Glomerular endothelial cell (primary cell): ENCODE results near the gene ID3. TPM values are rescaled to one million over a fixed set of nuclear protein-coding genes. Genes with fewer than 3 reads are reported as not detected.
A peak's percentile ranks its signal among the peaks of the same experiment; 100 is the strongest.

Experiments
- DNase-seq: peaks from one replicate; pipeline ENCODE4 v3.0.0-alpha.2; 2011; ENCODE audit warnings: low read depth, low spot score; ENCODE audit errors: extremely low read depth
- total RNA-seq: library from RNA; depleted of rRNA; stranded (reverse); fragments of >200 nt; gene quantifications from 2 replicates; pipeline ENCODE4 v1.2.3, GENCODE V29; 2015

ID3 gene, protein sequence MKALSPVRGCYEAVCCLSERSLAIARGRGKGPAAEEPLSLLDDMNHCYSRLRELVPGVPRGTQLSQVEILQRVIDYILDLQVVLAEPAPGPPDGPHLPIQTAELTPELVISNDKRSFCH
- total RNA-seq = 196 and 399 TPM in 2 replicates

DNA sequence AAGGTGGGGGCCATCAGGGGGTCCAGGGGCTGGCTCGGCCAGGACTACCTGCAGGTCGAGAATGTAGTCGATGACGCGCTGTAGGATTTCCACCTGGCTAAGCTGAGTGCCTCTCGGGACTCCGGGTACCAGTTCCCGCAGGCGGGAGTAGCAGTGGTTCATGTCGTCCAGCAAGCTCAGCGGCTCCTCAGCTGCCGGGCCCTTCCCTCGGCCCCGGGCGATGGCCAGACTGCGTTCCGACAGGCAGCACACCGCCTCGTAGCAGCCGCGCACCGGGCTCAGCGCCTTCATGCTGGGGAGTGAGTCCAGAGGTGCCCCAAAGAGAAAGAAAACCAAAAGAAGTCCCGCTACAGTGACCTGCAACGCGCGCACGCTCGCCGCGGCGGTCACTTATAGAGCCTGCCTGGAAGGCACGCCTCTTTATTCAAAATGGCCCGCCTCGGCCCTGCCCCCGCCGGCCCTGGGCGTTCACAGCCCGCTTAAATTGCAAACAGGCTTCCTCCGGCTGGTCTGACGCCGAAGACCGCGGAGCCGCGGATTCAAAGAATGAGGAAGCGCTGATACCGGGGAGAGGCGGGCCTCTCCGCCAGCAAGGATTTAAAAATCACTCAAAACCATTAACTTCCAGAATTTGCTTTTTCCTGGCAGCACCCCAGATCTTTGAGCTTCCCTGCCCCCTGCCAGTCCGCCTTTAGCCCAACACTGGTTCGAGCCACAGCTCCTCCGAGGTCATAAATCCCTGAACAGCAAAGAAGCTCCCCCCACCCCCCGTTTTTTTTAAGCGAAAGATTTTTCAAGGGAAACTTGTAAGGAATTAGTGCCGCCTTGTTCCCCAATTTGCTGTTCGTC is at the start of gene ID3:
ID3 (minus strand) TSS at position 366 of the 849 bp plus-strand sequence; CDS start at position 291, 75 bp downstream.
- DNase-seq = peak; percentile 70

DNA sequence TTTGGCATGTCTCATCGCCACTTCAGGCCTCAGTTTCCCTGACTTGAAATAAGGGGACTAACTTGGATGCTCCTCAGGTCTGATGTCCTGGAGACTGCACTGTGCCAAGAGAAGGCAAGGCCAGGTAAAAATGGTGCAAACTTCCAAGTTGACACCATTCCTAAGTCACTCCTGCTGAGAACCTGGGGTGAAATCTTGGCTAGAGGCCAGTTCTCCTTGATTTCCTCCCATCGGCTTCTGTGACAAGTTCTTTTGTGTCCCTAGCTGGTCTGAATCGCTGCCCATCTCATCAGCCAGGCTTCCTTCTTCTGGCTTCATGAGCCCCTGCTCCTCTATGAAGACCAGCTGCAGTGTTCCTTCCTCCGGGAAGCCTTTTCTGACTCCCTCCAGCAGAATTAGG is 48.6 kb upstream of the ID3 start:
- no peak for DNase-seq

DNA sequence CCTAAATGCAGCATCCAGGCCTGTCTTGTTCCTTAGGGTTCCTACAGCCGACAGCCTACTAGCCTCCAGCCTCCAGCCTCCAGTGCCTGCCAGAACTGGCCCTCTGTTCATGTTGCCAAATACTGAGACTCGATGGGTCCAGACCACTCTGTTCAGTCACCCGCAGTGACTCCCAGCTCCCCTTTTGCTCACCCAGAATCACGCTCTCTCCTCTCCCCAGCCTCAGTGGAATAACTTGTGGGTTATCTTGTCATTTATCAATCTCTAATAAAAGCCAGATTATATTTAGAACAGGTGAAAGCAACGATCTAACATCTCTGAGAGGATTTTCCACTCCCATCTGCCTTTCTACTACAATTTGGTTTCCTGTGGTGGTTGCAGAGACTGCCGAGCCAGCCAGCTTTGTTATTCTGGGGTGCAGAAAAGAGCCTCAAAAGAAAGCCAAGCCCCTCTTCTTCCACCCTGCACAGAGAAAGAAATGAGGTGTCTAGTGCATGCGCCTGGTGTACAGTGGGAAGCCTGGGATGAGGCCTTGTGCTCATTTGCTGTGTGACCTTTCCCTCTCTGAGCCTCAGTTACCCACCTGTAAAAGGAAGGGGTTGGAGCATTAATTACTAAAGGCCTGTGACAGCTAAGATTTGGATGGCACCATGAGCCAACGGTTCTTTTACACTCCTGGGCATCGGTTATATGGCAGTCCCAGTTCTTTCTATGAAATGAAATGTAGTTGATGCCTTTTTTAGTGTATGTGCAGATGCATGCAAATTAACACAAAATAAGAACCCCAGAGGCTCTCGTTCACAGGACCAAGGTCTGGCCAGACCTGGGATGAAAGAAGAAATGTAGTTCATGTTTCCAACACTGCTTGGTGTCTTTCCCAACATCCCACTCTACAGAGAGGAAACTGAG is 42.9 kb upstream of the ID3 start:
- no peak for DNase-seq

DNA sequence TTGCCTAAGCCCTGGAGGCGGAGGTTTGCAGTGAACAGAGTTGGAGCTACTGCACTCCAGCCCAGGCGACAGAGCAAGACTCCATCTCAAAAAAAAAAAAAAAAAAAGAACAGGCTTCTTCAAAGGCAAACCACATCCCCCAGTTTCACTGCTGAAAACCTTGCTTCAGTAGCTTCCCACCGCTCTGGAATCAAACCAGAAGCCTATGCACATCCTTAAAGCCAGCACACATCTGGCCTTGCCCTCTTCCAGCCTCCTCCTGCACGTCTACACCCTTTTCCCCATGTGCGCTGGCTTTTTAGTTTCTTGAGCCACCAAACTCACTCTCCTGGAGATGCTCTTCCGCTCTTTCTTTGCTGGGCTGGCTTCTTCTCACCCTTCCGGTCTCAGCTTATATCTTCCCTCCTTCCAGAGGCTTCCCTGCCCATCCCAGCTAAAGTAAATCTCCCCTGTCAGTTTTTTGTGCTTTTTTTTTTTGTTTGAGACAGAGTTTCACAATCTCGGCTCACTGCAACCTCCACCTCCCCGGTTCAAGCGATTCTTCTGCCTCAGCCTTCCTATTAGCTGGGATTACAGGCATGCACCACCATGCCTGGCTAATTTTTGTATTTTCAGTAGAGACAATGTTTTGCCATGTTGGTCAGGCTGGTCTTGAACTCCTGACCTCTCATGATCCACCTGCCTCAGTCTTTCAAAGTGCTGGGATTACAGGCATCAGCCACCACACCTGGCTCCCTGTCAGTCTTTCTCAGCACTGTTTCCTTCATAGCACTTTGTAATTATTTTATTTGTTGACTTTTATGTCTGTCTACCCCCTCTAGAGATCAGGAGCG is 42.0 kb upstream of the ID3 start:
- no peak for DNase-seq

DNA sequence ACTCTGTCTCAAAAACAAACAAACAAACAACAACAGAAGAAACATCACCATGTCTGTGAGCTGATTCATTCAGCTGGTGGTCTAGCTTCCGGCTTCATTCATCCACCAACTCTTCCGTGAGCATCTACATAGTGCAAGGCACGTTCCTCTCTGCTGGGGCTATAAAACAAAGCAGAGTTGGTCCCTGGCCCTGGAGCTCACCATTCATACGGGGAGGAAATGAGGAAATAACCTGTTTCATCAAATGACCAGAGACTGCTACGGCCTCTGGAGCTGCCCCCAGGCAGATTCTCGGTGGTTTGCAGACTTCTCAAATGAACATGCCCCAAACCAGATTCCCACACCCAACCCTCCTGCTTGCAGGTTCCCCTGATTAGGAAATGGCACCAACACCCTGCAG is 41.0 kb upstream of the ID3 start:
- no peak for DNase-seq

DNA sequence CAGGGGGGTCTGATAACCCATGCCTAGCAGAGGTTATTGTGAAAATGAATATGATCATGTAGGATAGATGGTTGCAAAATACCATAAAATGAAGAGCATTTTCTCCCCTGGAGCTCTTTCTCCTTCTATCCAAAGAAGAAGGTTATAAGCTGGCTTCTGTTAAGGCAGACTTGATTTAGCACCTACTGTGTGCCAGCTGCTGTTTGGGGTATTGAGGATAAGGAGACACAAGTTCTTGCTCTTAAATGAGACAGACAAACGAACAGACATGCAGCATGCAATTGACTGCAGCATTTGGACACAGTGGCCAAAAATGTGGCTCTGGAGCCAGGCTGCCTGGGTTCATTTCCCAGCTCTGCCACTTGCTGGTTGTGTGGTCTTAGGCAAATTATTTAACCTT is 39.8 kb upstream of the ID3 start:
- DNase-seq = no peak

DNA sequence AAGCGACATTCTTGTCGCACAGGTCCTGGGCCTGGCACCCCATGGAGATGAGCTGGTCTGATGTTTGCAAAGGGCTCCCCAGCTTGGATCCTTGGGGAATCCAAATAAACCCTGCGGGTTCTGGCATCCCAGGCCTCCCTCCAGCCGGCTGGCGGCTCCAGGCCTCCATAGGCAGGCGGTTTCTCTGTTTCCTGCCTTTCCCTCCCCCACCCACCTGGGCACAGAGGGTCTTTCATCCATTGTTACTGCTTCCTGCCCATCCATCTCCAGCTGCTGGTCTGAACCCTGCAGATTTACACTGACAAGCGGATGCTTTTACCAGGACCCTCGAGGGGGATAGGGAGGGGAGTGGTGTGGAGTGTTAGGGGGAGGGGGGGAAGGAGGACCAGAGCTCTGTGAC is 39.1 kb upstream of the ID3 start:
- no peak for DNase-seq

DNA sequence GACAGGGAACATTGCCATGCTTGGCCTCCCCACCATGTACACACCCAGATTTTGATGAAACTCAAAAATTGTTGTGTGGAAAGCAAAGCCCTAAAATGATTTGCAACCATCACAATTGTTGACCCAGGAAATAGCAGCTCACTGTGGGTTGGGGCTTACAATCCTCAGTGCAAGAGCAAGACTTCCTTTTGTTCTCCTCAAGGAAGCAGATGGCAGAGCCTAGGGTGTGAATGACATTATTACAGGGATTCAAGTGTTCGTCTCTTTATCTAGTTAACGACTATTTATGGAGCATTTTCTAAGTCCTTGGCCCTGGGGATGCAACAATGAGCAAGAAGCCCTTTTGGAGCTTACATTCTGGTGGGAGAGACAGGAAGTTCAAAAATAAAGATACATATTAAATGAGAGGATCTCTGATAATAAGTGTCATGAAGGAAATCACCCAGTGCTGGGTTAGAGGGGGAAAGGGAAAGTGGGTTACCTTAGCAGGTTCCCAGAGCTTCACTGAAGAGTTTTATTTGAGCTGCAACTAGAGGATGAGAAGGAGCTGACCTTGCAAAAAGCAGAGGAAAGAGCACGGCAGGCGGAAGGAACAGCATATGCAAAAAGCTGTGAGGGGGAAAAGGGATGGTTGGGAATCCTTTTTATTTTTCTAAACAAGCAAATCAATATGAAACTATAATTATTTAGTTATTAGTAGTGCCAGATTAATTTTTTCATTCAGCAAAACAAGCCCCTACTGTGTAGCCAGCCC is 38.5 kb upstream of the ID3 start:
- no peak for DNase-seq

DNA sequence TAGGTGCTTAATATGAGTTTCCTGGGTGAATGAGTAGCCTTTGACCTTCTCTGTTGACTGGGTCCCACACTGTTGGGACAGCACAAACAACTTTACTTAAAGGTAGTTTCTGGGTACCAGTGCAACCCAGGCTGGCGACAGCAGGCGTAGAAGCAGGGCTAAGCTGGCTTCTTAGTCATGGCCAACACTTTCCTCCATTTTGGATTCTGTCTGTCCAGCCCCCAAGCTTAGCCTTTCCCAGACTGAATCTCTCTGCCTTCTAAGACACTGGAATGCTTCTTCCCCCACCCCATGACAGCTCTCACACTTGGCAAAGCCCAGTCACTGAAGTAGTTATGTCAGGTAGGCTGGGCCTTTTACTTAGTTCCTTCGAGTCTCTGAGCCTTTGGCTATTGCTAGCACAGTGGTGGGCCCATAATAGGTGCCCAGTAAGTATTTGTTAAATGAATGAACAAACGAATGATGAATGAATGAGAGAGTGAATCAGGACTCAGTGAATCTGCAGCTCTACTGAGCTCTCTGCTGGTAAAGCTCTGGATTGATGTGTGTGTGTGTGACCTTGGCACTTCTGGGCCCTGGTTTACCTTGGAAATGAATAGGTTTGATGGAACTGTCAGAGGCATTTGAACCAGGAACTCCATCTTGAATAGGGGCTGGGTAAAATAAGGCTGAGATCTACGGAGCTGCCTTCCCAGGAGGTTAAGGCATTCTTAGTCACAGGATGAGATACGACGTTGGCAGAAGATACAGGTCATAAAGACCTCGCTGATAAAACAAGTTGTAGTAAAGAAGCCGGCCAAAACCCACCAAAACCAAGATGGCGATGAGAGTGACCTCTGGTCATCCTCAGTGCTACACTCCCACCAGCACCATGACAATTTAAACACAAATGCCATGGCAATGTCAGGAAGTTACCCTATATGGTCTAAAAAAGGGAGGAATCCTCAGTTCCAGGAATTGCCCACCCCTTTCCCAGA is 37.4 kb upstream of the ID3 start:
- DNase-seq = no peak

DNA sequence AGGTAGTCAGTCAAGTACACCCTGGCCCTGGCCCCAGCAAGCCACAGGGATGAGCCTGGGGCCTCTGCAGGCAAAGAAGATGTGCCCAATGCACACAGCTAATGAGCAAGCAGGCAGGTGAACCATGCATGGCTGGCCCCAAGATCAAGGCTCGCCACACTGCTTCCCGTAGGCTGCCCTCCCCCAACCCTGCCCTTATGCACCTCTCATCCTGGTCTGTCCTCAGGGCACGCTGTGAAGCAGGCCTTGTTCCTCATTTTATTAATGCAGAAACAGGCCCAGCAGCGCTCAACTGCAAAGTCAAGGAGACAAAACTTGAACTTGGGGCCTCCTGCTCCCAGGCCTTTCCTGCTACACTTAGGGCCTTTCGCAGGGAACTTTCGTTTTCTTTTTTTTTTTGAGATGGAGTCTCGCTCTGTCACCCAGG is 35.6 kb upstream of the ID3 start:
- DNase-seq = no peak

DNA sequence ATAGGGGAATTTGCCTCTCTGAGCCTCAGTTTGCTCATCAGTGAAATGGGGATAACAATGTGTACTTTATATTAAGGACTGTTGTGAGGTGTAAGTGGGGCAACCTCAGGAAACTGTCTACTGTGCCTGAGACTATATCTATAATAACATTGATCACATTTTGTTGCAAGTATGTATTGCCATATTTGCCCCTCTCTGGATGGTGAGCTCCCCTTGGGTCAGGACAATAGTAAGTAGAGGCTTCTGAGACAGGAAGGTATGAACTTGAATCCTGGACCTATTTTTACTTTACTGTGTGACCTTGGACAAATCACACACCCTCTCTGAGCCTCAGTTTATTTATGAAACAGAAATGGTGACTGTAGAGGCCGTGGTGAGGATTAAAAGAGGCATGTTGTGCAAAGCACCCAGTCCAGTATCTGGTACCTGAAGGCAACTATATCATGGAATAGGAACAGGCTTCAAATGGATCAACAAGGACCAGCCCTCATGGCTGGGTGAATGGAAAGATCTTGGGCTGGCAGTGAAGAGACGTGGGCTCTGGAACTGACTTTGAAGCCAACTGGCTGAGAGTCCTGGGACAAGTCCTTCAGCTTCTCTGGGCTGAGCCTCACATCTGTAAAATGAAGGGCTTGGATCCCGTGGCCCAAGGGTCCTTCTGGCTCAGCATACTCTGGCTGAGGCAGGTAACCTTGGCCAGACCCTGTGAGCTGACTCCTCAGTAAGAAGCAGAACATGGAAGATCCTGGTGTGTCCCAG is 35.0 kb upstream of the ID3 start:
- DNase-seq = no peak

DNA sequence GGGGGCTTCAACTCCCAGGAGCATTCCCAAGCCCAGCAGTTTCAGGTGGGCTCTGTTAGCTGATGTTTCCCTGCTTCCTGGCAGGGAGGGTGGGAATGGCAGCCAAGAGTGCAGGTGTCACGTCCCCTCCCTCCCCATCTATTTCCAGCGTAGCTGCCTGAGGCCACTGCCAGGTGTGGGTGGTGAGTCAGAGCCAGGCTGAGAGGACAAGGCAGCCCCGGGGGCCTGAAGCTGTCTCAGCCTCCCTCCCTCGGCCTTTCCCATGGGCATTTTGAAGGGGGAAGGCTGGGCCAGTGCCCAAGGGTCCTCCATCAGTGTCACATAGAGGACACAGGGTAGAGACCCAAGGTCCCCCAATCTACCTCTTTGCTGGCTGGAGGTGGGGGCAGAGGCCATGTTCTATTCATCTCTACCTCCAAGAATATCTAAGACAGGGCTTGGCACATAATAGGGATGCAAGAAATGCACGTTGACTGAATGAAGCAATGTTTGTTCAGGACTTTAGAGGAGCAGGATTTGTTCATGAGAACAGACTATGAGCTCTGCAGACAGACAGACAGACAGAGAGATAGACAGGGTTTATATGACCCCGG is 34.4 kb upstream of the ID3 start:
- DNase-seq = no peak

DNA sequence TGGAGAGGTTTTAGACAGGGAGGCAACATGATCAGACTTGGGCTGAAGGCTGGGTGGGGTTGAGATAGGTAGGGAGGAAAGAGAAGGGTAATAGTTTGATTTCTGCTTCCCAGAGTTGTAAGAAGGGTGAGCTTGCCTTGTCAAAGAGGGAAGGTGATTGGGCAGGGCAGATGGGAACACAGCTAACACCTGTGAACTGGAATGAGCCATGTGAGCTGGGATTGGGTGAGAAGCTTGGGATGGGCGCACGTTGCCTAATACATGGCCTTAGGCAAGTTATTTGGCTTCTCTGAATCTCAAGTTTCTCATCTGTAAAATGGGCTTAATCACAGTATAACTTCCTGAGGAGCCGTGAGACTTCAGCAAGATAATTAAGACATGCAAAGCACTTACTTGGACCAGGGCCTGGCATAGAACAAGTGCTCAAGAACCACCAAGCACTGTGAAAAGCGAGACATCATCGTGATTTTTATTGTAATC is 33.8 kb upstream of the ID3 start:
- no peak for DNase-seq

DNA sequence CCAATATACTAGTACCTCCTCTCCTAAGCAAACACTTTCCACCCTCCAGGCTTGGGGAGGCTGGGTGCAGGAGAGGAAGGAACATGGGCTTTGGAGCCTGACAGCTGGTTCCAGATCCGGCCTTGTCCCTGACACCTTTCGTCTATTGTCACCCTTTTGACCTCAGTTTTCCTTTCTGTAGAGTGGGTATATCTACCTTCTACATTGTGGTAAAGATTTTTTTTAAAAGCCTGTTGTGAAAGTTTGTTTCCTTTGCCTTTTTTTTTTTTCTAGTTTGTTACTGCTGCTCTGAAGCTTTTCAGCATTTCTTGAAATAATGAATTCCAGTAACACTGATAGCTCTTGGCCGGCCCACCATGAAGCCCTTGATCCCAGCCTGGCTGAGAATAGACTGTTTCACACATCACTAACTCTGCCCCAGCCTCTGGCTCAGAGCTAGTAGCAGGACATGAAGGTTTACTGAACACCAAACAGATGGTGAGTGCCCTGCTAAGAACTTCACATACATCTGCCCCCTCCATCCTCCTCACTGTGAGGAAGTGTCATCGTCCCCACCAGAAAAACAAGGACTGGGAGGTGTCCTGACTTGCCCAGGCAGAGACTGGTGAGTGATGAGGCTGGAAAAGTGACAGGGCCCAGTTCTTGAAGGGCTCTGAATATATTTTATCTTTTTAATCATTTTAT is 33.0 kb upstream of the ID3 start:
- no peak for DNase-seq

DNA sequence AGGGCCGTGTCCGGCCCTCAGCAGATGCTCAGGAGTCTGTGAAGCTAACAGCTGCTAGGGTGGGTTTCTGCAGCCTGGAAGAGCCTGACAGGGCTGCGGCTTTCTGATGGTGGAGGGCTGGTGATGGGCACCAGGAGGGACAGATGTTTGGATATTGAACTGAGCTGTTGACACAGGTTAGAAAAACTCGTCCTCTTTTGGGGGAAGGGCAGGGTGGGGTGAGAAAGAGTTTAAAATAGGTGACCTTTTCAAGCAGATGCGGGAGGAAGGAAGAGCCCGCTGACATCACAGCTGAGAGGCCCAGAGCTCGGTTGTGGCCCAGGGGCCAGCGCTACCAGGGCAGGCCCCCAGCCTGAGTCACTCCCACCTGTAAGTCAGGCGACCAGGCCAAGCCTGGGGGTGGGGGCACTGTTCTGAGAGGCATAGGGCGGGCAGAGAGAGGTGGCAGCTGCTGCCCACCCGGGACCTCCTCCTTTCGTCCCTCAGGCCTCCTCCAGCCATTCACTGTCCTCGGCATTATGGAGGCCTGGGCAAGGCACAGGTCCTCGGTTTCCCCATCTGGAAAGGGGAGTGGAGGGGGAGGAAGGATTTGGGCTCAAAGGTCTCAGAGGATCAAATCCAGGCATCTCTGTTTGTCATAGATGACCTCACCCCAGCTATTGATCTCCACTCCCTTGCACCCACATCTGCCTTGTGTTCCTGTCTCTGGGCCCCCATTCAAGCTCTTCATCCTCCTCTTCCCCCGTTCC is 32.3 kb upstream of the ID3 start:
- DNase-seq = no peak
